H1 (cell line): ENCODE data around the gene ALG9. TPM values are rescaled to one million over a fixed set of nuclear protein-coding genes. Genes with fewer than 3 reads are reported as not detected.

Source experiments
- CTCF ChIA-PET: fragments of 300-600 bp; sonication (Branson Sonifier 250); formaldehyde crosslinking; loops from one replicate; lab custom pipeline; 2021; ENCODE audit not compliant: partially characterized antibody; lab: Charles Lee
- POLR2A ChIA-PET: fragments of 300-600 bp; sonication (Branson Sonifier 250); formaldehyde crosslinking; loops from one replicate; lab custom pipeline; 2021; ENCODE audit warnings: inconsistent platforms; ENCODE audit not compliant: partially characterized antibody; lab: Charles Lee
- DNase-seq, 2 experiments: peaks; one replicate each; pipeline versions ENCODE4 v3.0.0 to v3.0.0-alpha.2; 2010 to 2022; ENCODE audit warnings: low spot score in 2 of 2, low read depth in 1 of 2, mixed read lengths in 1 of 2
- FAIRE-seq: peaks from 2 replicates; lab custom pipeline; 2011; peaks lifted over from hg19 to GRCh38; lab: Jason Lieb, UNC
- H2AFZ ChIP-seq: 2 replicates; pipeline ENCODE4 v1.8.1; 2012; ENCODE audit warnings: low read length, inconsistent platforms
- H2AK5ac ChIP-seq: 2 replicates; pipeline ENCODE4 v1.6.1; 2013; ENCODE audit warnings: low read depth, low read length
- H2BK120ac ChIP-seq: replicated peaks from 2 replicates; pipeline ENCODE3; 2013; ENCODE audit warnings: low read depth, low read length, inconsistent platforms
- H2BK12ac ChIP-seq: 2 replicates; pipeline ENCODE4 v1.6.1; 2013; ENCODE audit warnings: low read depth, low read length
- H2BK15ac ChIP-seq: 2 replicates; pipeline ENCODE4 v1.6.1; 2013; ENCODE audit warnings: low read length
- H2BK20ac ChIP-seq: 2 replicates; pipeline ENCODE4 v1.6.1; 2013; ENCODE audit warnings: low read length
- H2BK5ac ChIP-seq: 2 replicates; pipeline ENCODE4 v1.6.1; 2013; ENCODE audit warnings: low read depth, low read length
- H3K14ac ChIP-seq: 2 replicates; pipeline ENCODE4 v1.6.1; 2013; ENCODE audit warnings: inconsistent platforms; ENCODE audit not compliant: insufficient read length
- H3K18ac ChIP-seq: 2 replicates; pipeline ENCODE4 v1.6.1; 2013; ENCODE audit warnings: low read length; ENCODE audit errors: extremely low read depth
- H3K23ac ChIP-seq: 2 replicates; pipeline ENCODE4 v1.6.1; 2013; ENCODE audit warnings: inconsistent platforms; ENCODE audit not compliant: insufficient read length
- H3K23me2 ChIP-seq: 2 replicates; pipeline ENCODE4 v1.6.1; 2013; ENCODE audit warnings: low read depth, low read length
- H3K27ac ChIP-seq: 2 replicates; pipeline ENCODE4 v1.6.1; 2011; ENCODE audit warnings: low read depth, low read length, inconsistent platforms
- H3K27me3 ChIP-seq, 4 experiments: replicated peaks in 1 of 4; 1 replicate in 1 of 4; 2 replicates in 3 of 4; pipeline versions ENCODE4 v1.6.1 to v1.8.1; 2011 to 2013; ENCODE audit warnings: low read length in 3 of 4, mild to moderate bottlenecking in 3 of 4, inconsistent platforms in 2 of 4, mixed read lengths in 2 of 4, moderate library complexity in 1 of 4; ENCODE audit not compliant: control insufficient read depth in 3 of 4, insufficient read depth in 3 of 4; ENCODE audit errors: extremely low read depth in 1 of 4
- H3K36me3 ChIP-seq, 4 experiments: 2 replicates each; pipeline versions ENCODE4 v1.6.1 to v1.8.1; 2011 to 2013; ENCODE audit warnings: mild to moderate bottlenecking in 4 of 4, low read length in 3 of 4, moderate library complexity in 2 of 4, control low read depth in 1 of 4, inconsistent platforms in 1 of 4; ENCODE audit not compliant: insufficient read depth in 4 of 4, control insufficient read depth in 2 of 4
- H3K4ac ChIP-seq: replicated peaks from 2 replicates; pipeline ENCODE3; 2013; ENCODE audit warnings: low read length, low read depth, mixed read lengths, inconsistent platforms; ENCODE audit not compliant: insufficient read length
- H3K4me1 ChIP-seq, 4 experiments: replicated peaks in 1 of 4; 1 replicate in 1 of 4; 2 replicates in 3 of 4; pipeline versions ENCODE4 v1.6.1 to v1.8.1; 2011 to 2013; ENCODE audit warnings: low read length in 3 of 4, inconsistent platforms in 2 of 4, mixed read lengths in 1 of 4; ENCODE audit not compliant: insufficient read depth in 4 of 4, control insufficient read depth in 3 of 4
- H3K4me2 ChIP-seq, 2 experiments: 2 replicates each; pipeline versions ENCODE4 v1.6.1 to v1.8.1; 2011 to 2013; ENCODE audit warnings: low read depth in 2 of 2, low read length in 2 of 2, control low read depth in 1 of 2, inconsistent platforms in 1 of 2, mild to moderate bottlenecking in 1 of 2; ENCODE audit not compliant: insufficient read depth in 1 of 2
- H3K4me3 ChIP-seq, 4 experiments: fragments of 200-600, 300-600 bp in 1 of 4; sonication (generic), shearing (Covaris generic), sonication (Bioruptor Twin) in 1 of 4; 2 replicates each; pipeline versions ENCODE4 v1.5.1 to v1.8.1; 2011 to 2016; ENCODE audit warnings: low read length in 4 of 4, low read depth in 3 of 4, control low read depth in 2 of 4, inconsistent platforms in 2 of 4, mild to moderate bottlenecking in 2 of 4, mixed read lengths in 1 of 4, moderate library complexity in 1 of 4; ENCODE audit not compliant: insufficient read depth in 2 of 4; ENCODE audit errors: extremely low read depth in 1 of 4
- H3K56ac ChIP-seq: replicated peaks from 2 replicates; pipeline ENCODE3; 2013; ENCODE audit warnings: low read depth, mild to moderate bottlenecking, mixed read lengths, low read length, inconsistent platforms; ENCODE audit not compliant: insufficient read length
- H3K79me1 ChIP-seq: 2 replicates; pipeline ENCODE4 v1.6.1; 2013; ENCODE audit warnings: low read depth, low read length, control low read depth
- H3K79me2 ChIP-seq, 2 experiments: 2 replicates each; pipeline versions ENCODE4 v1.6.1 to v1.8.1; 2012 to 2013; ENCODE audit warnings: low read length in 2 of 2, mild to moderate bottlenecking in 2 of 2, inconsistent platforms in 1 of 2; ENCODE audit not compliant: insufficient read depth in 2 of 2, control insufficient read depth in 1 of 2
- H3K9ac ChIP-seq, 4 experiments: replicated peaks in 1 of 4; 1 replicate in 1 of 4; 2 replicates in 3 of 4; pipeline versions ENCODE4 v1.6.1 to v1.8.1; 2011 to 2013; ENCODE audit warnings: low read depth in 3 of 4, low read length in 3 of 4, control low read depth in 2 of 4, mild to moderate bottlenecking in 2 of 4, moderate library complexity in 2 of 4, inconsistent platforms in 1 of 4; ENCODE audit errors: extremely low read depth in 1 of 4
- H3K9me3 ChIP-seq, 2 experiments: 2 replicates each; pipeline versions ENCODE4 v1.6.1 to v1.8.1; 2012 to 2013; ENCODE audit warnings: mild to moderate bottlenecking in 2 of 2, moderate library complexity in 2 of 2, control low read depth in 1 of 2, inconsistent platforms in 1 of 2, low read depth in 1 of 2, low read length in 1 of 2, mixed read lengths in 1 of 2; ENCODE audit not compliant: insufficient read depth in 2 of 2
- H4K20me1 ChIP-seq, 2 experiments: replicated peaks in 1 of 2; 2 replicates each; pipeline versions ENCODE3 to v1.8.1; 2011 to 2013; ENCODE audit warnings: inconsistent platforms in 2 of 2, low read length in 2 of 2, mild to moderate bottlenecking in 1 of 2; ENCODE audit not compliant: insufficient read depth in 2 of 2, control insufficient read depth in 1 of 2
- H4K5ac ChIP-seq: 2 replicates; pipeline ENCODE4 v1.6.1; 2013; ENCODE audit warnings: low read length, low read depth, mixed read lengths, inconsistent platforms; ENCODE audit not compliant: insufficient read length
- H4K8ac ChIP-seq: 2 replicates; pipeline ENCODE4 v1.8.0; 2013; ENCODE audit warnings: mild to moderate bottlenecking, moderate library complexity, low read length, inconsistent platforms; ENCODE audit not compliant: insufficient read depth; ENCODE audit errors: extremely low read depth
- H4K91ac ChIP-seq: replicated peaks from 2 replicates; pipeline ENCODE3; 2013; ENCODE audit warnings: low read length, mixed read lengths, inconsistent platforms; ENCODE audit not compliant: insufficient read length
- CHD2 ChIP-seq: IDR thresholded peaks from 2 replicates; pipeline ENCODE4 v1.6.1; 2012; ENCODE audit warnings: low read length, improper control_type of control experiment
- SAP30 ChIP-seq: fragments of 300-600 bp; sonication (generic); IDR thresholded peaks from 2 replicates; pipeline ENCODE4 v1.7.1; 2012; ENCODE audit warnings: low read length, moderate library complexity, mild to moderate bottlenecking, inconsistent platforms; ENCODE audit not compliant: insufficient read depth, insufficient replicate concordance
- WGBS, 2 experiments: shearing (Covaris generic) in 1 of 2; methylation state at CpG; one replicate each; pipeline versions ENCODE4 v1.1.6 to v1.1.7; 2013 to 2015; ENCODE audit warnings: low lambda C conversion rate in 2 of 2, mixed read lengths in 2 of 2, inconsistent platforms in 1 of 2, low coverage in 1 of 2, missing lambda C conversion rate in 1 of 2; ENCODE audit not compliant: insufficient replicate concordance in 2 of 2, insufficient coverage in 1 of 2, insufficient read length in 1 of 2; ENCODE audit errors: extremely low coverage in 1 of 2, missing lambda C conversion rate in 1 of 2; 5-methylcytosine and 5-hydroxymethylcytosine counted together
- polyA plus RNA-seq, 7 experiments: library from polyadenylated mRNA; depleted of rRNA in 3 of 7; stranded (reverse) in 5 of 7; unstranded in 2 of 7; fragments of >200 nt in 5 of 7; fragments of 200-250 nt in 2 of 7; gene quantifications; 1 replicate in 5 of 7; 2 replicates in 1 of 7; 4 replicates in 1 of 7; pipeline versions ENCODE4 v1.2.1 to v1.2.3, GENCODE V29; 2011 to 2013; ENCODE audit warnings: missing spikeins in 2 of 7, mixed read lengths in 2 of 7
- total RNA-seq: library from RNA; stranded (reverse); fragmentation: NEBNext Ultra II Directional; extraction: Animal tissue kit (Norgen Biotek cat#: 25700); gene quantifications from 2 replicates; pipeline ENCODE4 v1.2.1, GENCODE V29; 2021

ALG9 gene
- total and polyA plus RNA-seq, 2 of the 8 experiments (the other 6 are each of a cell fraction or from before 2014, with no cell fraction given): 23.5 to 24.5 TPM

DNA sequence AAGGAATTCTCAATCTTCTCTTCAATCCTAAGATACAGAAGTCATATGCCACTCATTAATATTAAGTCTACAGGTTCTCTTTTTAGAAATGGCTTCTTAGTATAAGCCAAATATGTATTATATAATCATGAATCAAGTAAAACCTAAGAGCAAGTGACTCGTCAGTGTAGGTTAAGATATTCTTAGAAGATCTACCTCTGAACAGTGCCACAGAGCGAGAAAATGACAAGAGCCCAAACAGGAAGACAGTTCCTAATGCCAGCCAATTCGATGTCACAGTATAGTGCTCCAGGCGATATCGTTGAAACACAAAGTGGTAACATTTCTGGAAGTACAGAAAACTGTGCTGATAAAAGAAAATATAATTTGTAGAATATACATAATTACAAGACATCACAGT lies 33.3 kb downstream of the ALG9 start:
- H2BK12ac ChIP-seq: no peak overlapping the region
- WGBS, 2 experiments: 92% methylated on average over 5 of the region's 5 CpGs; no CpG with 5 or more reads in 1 of the 2 experiments

More for the DNA sequence above, 33.3 kb downstream of the ALG9 start:
- Histone ChIP-seq H4K5ac (no peak overlapping the region), H2AK5ac (no peak overlapping the region), H3K4me1 (peaks cover 0 to 7% (median 3%) of the 10 kb centered on the region in 4 experiments; a peak in 2 of 7 replicates), H3K18ac (no peak overlapping the region), H2BK20ac (no peak overlapping the region), H3K79me2 (no peaks in the 10 kb centered on the region), H4K8ac (no peak overlapping the region), H3K9me3 (no peaks in the 10 kb centered on the region), H3K4me2 (no peak overlapping the region), H3K4ac (no peak overlapping the region), H3K14ac (no peak overlapping the region), H3K36me3 (no peaks in the 10 kb centered on the region; a peak in 2 of 8 replicates), H3K4me3 (no peak overlapping the region), H3K23ac (no peak overlapping the region), H3K79me1 (no peaks in the 10 kb centered on the region), H3K23me2 (no peaks in the 10 kb centered on the region), H4K20me1 (no peaks in the 10 kb centered on the region), H2BK15ac (no peak overlapping the region), H3K56ac (no peak overlapping the region), H4K91ac (no peak overlapping the region), H3K9ac (no peak overlapping the region), H3K27me3 (no peaks in the 10 kb centered on the region), H2BK5ac (no peak overlapping the region), H3K27ac (no peak overlapping the region), H2AFZ (no peak overlapping the region), H2BK120ac (no peak overlapping the region)
- DNase-seq (no peak), FAIRE-seq (no peak)
- ChIA-PET CTCF (interaction anchor here (0.6 to 1.3 kb wide), 2 partner anchors 40 to 71 kb away, joined by 3 read pairs; no protein-coding TSS in a partner anchor), POLR2A (no interaction called here)
- TF ChIP-seq CHD2 (no peak), SAP30 (no peak)
